ENCODE data around the gene BNC1. TPM values are rescaled to one million over a fixed set of nuclear protein-coding genes. Genes with fewer than 3 reads are reported as not detected.

BNC1 gene
- total and polyA plus RNA-seq, 9 donors, result 0.69 to 3.0 (median 1.2) TPM

DNA sequence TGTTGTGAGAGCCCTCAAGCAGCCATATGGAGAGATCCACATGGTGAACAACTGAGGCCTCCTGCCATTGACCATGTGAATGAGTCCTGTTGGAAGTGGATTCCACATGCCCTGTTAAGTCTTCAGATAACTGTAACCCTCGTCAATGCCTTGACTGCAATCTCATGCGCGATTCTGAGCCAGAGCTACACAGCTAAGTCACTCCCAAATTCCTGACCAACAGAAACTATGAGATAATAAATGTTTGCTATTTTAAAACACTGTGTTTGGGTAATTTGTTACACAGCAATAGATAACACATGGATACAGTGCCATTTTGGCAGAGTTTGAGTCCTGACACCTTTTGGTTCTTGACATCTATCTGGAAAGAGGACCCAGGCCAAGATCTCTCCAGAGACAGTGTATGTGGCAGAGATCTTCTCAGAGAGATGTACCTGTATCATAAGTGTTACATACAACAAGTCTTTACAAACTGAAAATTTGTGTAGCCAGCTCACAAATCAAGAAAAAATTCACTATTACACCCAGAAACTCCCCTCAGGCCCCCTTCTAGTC lies 34.5 kb upstream of the BNC1 start:
- Histone ChIP-seq H3K4me1 (ENCODE audit: control insufficient read depth, insufficient read depth, low read length) (peaks cover 16% of the 10 kb centered on the region), H3K27ac (ENCODE audit: low read length) (no peak overlapping the region), H3K4me3 (ENCODE audit: low read length) (no peak overlapping the region), H3K27me3 (ENCODE audit: control insufficient read depth, insufficient read depth, low read length) (no peaks in the 10 kb centered on the region), H3K9me3 (replicated peaks; ENCODE audit: control insufficient read depth, low read depth, low read length) (no peaks in the 10 kb centered on the region), H3K36me3 (ENCODE audit: control insufficient read depth, insufficient read depth, low read length) (no peaks in the 10 kb centered on the region)
- no CpG with 5 or more reads among the region's 3 CpGs for WGBS (ENCODE audit: insufficient coverage)
- no peak for DNase-seq

DNA sequence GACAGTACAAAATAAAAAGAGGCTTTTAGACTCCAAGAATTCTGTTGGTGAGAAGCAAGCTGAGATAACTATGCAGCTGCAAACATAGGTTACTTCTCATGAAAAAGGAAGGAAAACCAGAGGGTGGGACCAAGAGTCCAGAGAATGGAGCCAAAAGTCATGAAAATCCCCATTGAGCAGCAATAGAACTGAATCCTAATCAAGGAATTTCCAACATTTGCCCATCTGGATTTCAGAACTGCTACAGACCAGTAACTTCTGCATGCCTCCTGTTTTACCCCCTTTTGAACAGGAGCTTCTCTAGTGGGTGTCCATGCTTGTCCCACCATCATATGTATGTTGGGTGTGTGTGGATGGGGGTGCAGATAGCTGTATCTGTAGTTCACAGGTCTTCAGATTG lies 33.6 kb upstream of the BNC1 start:
- Histone ChIP-seq H3K4me3 (ENCODE audit: low read length) (no peak overlapping the region), H3K4me1 (ENCODE audit: control insufficient read depth, insufficient read depth, low read length) (peaks cover 8% of the 10 kb centered on the region), H3K36me3 (ENCODE audit: control insufficient read depth, insufficient read depth, low read length) (no peaks in the 10 kb centered on the region), H3K27me3 (ENCODE audit: control insufficient read depth, insufficient read depth, low read length) (no peaks in the 10 kb centered on the region), H3K9me3 (replicated peaks; ENCODE audit: control insufficient read depth, low read depth, low read length) (no peaks in the 10 kb centered on the region), H3K27ac (ENCODE audit: low read length) (no peak overlapping the region)
- DNase-seq, result no peak

DNA sequence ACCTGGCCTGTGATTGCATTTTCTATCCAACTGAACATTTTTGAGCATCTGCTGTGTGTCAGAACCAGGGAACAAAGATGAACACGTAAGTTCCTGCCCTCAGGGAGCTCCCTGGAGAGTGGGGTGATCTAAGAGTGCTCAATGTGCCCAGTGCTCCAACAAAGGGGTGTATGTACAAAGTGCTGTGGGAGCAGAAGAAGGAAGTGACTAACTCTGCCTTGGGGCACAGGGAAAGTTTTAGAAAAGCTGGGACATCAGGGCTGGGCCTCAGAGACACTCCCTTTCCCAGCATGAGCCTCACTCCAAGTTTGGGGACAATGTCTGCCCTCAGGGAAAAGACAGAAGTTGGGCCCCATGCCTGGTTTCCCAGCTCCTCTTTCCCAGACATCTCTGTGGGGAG lies 27.6 kb upstream of the BNC1 start:
- DNase-seq, result no peak
- no peaks in the 10 kb centered on the region for H3K9me3 ChIP-seq (replicated peaks; ENCODE audit: control insufficient read depth, low read depth, low read length)
- H3K27me3 ChIP-seq (ENCODE audit: control insufficient read depth, insufficient read depth, low read length), result no peaks in the 10 kb centered on the region
- H3K27ac ChIP-seq (ENCODE audit: low read length), result no peak overlapping the region
- no peaks in the 10 kb centered on the region for H3K36me3 ChIP-seq (ENCODE audit: control insufficient read depth, insufficient read depth, low read length)
- 67% methylated on average over 1 of the region's 1 CpG for WGBS (ENCODE audit: insufficient coverage)
- H3K4me1 ChIP-seq (ENCODE audit: control insufficient read depth, insufficient read depth, low read length), result peaks cover 3% of the 10 kb centered on the region
- H3K4me3 ChIP-seq (ENCODE audit: low read length), result no peak overlapping the region

DNA sequence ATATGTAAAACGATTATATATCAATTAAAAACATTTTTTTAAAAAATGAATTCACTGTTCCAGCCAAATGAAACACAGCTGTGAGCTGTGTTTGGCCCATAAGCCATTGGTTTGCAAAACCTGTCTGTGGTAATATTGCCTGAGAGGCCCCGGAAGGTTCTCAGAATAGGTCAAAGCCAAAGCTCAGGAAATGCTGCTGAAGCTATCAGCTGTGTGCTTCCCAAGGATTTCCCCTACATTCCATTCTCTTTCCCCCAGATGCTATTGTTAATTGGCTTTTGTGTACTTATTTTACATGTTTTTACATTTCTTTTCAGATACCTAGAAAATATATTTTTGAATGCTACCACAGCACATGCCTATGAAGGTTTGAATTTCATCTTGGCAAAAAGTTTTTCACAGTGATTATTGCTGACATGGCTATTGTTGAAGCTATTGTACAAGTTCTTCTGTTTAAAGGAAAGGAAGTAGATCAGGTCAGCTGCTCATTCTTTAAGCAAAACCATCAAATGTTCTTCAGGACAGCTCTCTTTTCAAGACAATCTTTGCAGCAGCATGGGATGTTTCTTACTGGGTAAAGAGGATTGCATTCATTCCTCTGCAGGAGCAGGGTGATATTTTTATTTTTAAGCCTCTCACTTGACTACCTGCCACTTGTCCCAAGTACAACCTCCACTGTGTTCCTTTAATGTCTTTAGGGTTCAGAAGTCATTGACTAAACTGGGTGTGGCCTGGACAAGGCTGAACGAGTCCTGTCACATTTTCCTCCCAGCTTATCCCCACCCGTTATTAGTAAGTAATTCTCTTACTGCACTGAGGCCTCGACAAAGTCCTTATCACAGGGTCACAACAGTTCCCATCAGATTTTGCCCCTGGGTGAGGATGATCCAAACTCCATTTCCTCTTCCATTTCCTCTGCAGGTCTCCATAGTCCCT lies 26.3 kb upstream of the BNC1 start:
- peak; percentile 18 for DNase-seq
- no peak overlapping the region for H3K4me3 ChIP-seq (ENCODE audit: low read length)
- no peaks in the 10 kb centered on the region for H3K36me3 ChIP-seq (ENCODE audit: control insufficient read depth, insufficient read depth, low read length)
- no peaks in the 10 kb centered on the region for H3K27me3 ChIP-seq (ENCODE audit: control insufficient read depth, insufficient read depth, low read length)
- whole genome bisulfite sequencing (ENCODE audit: insufficient coverage), result 51% methylated on average over 2 of the region's 5 CpGs
- no peaks in the 10 kb centered on the region for H3K9me3 ChIP-seq (replicated peaks; ENCODE audit: control insufficient read depth, low read depth, low read length)
- peaks cover 6% of the 10 kb centered on the region for H3K4me1 ChIP-seq (ENCODE audit: control insufficient read depth, insufficient read depth, low read length)
- no peak overlapping the region for H3K27ac ChIP-seq (ENCODE audit: low read length)

DNA sequence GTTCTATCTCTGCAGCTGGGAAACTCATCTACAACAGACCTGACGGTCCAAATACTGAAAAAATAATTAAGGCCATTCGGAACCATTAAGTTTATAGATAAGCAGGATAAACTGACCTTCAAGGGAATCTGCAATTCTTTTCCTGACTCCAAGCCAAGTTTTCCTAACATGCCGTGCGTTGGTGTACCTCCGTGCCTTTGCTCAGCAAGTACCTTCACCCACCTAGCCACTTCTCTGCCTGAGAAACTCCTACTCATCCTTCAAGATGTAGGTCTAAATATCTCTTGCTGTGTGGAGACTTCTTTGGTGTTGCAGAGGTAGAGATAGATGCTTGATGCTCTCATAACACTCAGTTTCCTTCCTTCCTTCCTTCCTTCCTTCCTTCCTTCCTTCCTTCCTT lies 24.2 kb upstream of the BNC1 start:
- WGBS (ENCODE audit: insufficient coverage), result no CpG with 5 or more reads among the region's 5 CpGs
- no peak overlapping the region for H3K27ac ChIP-seq (ENCODE audit: low read length)

DNA sequence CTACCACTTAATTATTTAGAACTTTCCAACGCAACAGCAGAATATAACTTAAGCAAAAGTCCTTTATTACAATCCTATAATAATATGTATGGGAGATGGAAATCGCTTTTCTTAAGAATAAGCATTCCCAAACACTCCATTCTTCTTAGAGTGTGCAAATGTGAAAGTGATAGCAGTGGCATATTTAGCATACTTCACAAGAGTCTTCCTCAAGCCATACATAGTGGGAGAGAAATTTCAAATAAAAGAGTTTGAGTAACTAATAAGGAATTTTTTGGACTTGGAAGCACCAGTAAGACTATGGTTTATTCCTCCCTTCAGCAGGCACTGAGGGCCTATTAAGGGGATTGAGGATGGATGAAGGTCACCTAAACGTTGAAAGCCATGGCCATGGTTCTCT lies 22.1 kb upstream of the BNC1 start:
- Histone ChIP-seq H3K36me3 (ENCODE audit: control insufficient read depth, insufficient read depth, low read length) (no peaks in the 10 kb centered on the region), H3K27me3 (ENCODE audit: control insufficient read depth, insufficient read depth, low read length) (peaks cover 4% of the 10 kb centered on the region), H3K27ac (ENCODE audit: low read length) (no peak overlapping the region), H3K4me3 (ENCODE audit: low read length) (no peak overlapping the region), H3K4me1 (ENCODE audit: control insufficient read depth, insufficient read depth, low read length) (peaks cover 10% of the 10 kb centered on the region), H3K9me3 (replicated peaks; ENCODE audit: control insufficient read depth, low read depth, low read length) (no peaks in the 10 kb centered on the region)
- no peak for DNase-seq
- WGBS (ENCODE audit: insufficient coverage), result no CpG with 5 or more reads among the region's 3 CpGs

More for the DNA sequence above, 24.2 kb upstream of the BNC1 start:
- Histone ChIP-seq H3K27me3 (ENCODE audit: control insufficient read depth, insufficient read depth, low read length) (peaks cover 4% of the 10 kb centered on the region), H3K4me3 (ENCODE audit: low read length) (no peak overlapping the region), H3K36me3 (ENCODE audit: control insufficient read depth, insufficient read depth, low read length) (no peaks in the 10 kb centered on the region), H3K4me1 (ENCODE audit: control insufficient read depth, insufficient read depth, low read length) (peaks cover 10% of the 10 kb centered on the region), H3K9me3 (replicated peaks; ENCODE audit: control insufficient read depth, low read depth, low read length) (no peaks in the 10 kb centered on the region)
- DNase-seq, result no peak

DNA sequence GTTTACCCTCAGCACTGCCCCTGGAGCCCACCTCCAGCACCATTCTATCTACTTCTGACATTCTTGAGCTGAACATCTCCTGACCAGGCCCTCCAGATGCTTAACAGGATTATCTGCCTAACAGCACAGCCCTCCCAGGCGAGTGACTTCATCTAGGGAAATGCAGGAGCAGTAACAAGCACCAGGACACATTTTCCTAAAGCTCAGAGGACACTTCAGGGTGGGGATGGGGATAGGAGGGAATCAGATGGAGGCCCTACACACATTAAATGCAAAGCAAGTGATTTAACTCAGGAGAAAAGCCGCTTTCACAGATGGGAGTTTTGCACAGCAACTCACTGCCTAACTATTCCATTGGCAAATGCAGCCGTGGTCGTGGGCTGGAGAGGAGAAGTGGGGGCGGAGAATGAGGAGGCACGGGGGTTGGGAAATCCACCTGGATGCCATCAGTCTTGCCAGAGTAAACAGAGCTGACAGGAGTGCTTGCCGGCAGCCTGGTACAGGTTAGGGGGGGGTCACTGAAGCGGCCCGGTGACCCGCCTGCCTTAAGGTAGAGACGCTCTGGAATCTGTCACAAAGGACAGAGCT lies 21.3 kb upstream of the BNC1 start:
- Histone ChIP-seq H3K36me3 (ENCODE audit: control insufficient read depth, insufficient read depth, low read length) (no peaks in the 10 kb centered on the region), H3K27ac (ENCODE audit: low read length) (no peak overlapping the region), H3K4me3 (ENCODE audit: low read length) (no peak overlapping the region), H3K4me1 (ENCODE audit: control insufficient read depth, insufficient read depth, low read length) (peaks cover 8% of the 10 kb centered on the region), H3K9me3 (replicated peaks; ENCODE audit: control insufficient read depth, low read depth, low read length) (peaks cover 3% of the 10 kb centered on the region), H3K27me3 (ENCODE audit: control insufficient read depth, insufficient read depth, low read length) (peaks cover 4% of the 10 kb centered on the region)
- WGBS (ENCODE audit: insufficient coverage), result 8% methylated on average over 8 of the region's 11 CpGs
- DNase-seq, result no peak

DNA sequence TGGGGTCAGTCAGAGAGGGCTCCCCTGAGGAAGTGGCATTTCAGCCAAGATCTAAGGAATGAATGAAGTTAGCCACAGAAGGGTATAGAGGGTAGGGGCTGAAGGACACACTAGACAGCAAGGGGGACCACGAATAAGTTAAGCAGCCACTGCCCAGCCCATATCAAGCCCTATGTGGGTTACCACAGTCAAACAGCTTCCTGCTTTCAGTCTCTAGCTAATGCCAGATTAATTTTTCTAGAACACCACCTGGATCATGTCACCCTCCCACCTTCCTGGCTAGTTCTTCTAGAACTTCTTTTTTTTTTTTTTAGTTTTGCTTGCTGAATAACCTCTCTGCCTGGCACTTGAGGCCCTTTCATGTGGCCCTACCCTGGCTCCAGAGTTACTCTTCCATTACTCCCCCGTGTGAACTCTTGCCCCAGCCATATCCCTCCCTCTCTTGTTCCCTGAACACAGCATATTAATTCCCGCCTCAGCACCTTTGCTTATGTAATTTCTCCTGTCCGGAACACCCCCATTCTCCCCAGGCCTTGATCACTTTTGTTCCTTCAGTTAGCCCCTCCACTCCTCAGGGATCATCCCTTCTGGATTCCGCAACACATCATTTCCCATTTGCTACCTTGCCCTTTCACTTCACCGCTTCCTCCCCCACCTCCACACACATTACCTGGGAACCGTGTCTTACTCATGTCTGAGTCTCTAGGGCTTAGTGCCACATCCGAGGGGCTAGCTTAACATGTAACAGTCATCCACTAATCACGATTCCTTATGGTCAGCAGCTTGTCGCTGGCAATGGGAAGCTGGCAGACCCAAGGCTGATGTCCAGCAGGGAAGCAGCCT lies 20.6 kb upstream of the BNC1 start:
- Histone ChIP-seq H3K36me3 (ENCODE audit: control insufficient read depth, insufficient read depth, low read length) (no peaks in the 10 kb centered on the region), H3K4me3 (ENCODE audit: low read length) (no peak overlapping the region), H3K9me3 (replicated peaks; ENCODE audit: control insufficient read depth, low read depth, low read length) (peaks cover 3% of the 10 kb centered on the region), H3K4me1 (ENCODE audit: control insufficient read depth, insufficient read depth, low read length) (peaks cover 8% of the 10 kb centered on the region), H3K27ac (ENCODE audit: low read length) (no peak overlapping the region), H3K27me3 (ENCODE audit: control insufficient read depth, insufficient read depth, low read length) (peaks cover 4% of the 10 kb centered on the region)
- 48% methylated on average over 8 of the region's 10 CpGs for WGBS (ENCODE audit: insufficient coverage)
- no peak for DNase-seq

DNA sequence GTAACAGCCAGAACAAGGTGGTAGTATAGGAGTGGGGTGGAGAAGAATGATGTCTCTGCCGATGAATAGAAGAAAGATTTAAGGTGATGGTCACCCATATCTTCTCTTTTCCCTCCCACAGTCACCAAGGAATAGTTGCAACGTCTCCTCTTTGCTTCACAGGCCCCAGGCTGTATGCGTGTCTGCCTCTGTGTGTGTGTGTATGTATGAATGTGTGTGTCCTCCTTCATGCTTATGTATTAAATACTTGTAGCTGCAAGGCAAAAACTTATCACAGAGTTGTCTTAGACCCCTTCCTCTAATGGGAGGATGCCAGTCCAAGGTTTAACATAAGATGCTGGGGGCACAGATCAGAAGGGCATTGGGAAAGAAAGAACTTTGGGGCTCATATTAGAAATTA lies 19.1 kb upstream of the BNC1 start:
- WGBS (ENCODE audit: insufficient coverage), result no CpG with 5 or more reads among the region's 3 CpGs
- H3K9me3 ChIP-seq (replicated peaks; ENCODE audit: control insufficient read depth, low read depth, low read length), result peaks cover 3% of the 10 kb centered on the region
- no peak for DNase-seq
- peaks cover 4% of the 10 kb centered on the region for H3K27me3 ChIP-seq (ENCODE audit: control insufficient read depth, insufficient read depth, low read length)
- H3K4me3 ChIP-seq (ENCODE audit: low read length), result no peak overlapping the region
- peaks cover 8% of the 10 kb centered on the region for H3K4me1 ChIP-seq (ENCODE audit: control insufficient read depth, insufficient read depth, low read length)
- H3K27ac ChIP-seq (ENCODE audit: low read length), result no peak overlapping the region
- no peaks in the 10 kb centered on the region for H3K36me3 ChIP-seq (ENCODE audit: control insufficient read depth, insufficient read depth, low read length)

DNA sequence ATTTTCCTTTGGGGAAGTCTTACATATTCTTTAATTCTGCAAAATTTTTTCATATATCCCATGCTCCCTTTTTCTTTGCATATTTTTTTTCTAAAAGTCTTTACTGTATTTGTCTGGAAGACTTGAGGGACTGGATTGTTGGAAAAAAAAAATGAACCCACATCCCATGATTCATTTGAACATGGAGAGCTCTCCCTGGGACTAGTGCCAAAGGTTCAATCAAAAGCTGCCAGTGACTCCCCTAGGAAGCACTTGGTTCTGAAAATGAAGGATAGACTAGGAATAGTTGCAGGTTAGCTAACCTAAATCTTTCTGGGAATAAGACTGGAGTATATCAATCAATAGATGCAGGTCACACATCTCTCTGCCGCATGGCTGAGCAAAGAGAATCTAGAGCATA lies 16.4 kb upstream of the BNC1 start:
- peaks cover 4% of the 10 kb centered on the region for H3K27me3 ChIP-seq (ENCODE audit: control insufficient read depth, insufficient read depth, low read length)
- H3K4me3 ChIP-seq (ENCODE audit: low read length), result no peak overlapping the region
- H3K36me3 ChIP-seq (ENCODE audit: control insufficient read depth, insufficient read depth, low read length), result no peaks in the 10 kb centered on the region
- no peak overlapping the region for H3K27ac ChIP-seq (ENCODE audit: low read length)
- peaks cover 3% of the 10 kb centered on the region for H3K9me3 ChIP-seq (replicated peaks; ENCODE audit: control insufficient read depth, low read depth, low read length)
- WGBS (ENCODE audit: insufficient coverage), result no CpG with 5 or more reads among the region's 1 CpG
- no peak for DNase-seq
- H3K4me1 ChIP-seq (ENCODE audit: control insufficient read depth, insufficient read depth, low read length), result peaks cover 5% of the 10 kb centered on the region

All from muscle of leg (tissue), 11 donors.